Endothelial cell of umbilical vein (primary cell): ENCODE data around the gene CKS1B.

Source experiments
- CTCF ChIP-seq, 2 donors: IDR thresholded peaks; 1 replicate in 1 of 2; 2 replicates in 1 of 2; pipeline ENCODE4 v1.5.1; 2011; ENCODE audit warnings: low read length in 2 of 2, mild to moderate bottlenecking in 2 of 2, moderate library complexity in 2 of 2, control low read depth in 1 of 2, inconsistent platforms in 1 of 2, low read depth in 1 of 2; ENCODE audit not compliant: insufficient read depth in 1 of 2; ENCODE audit errors: extremely low read depth in 1 of 2
- EZH2 ChIP-seq: IDR thresholded peaks from 2 replicates; pipeline ENCODE4 v1.6.1; 2012; ENCODE audit warnings: borderline replicate concordance, low read depth, mild to moderate bottlenecking, moderate library complexity, low read length, inconsistent platforms; ENCODE audit not compliant: severe bottlenecking
- FOS ChIP-seq: IDR thresholded peaks from 2 replicates; pipeline ENCODE4 v1.6.1; 2011; ENCODE audit warnings: mild to moderate bottlenecking, low read length, moderate library complexity, borderline replicate concordance; ENCODE audit not compliant: insufficient read depth
- JUN ChIP-seq: IDR thresholded peaks from 2 replicates; pipeline ENCODE4 v1.6.1; 2011; ENCODE audit warnings: borderline replicate concordance, low read depth; ENCODE audit not compliant: insufficient read length, insufficient read depth
- MAX ChIP-seq: IDR thresholded peaks from 2 replicates; pipeline ENCODE4 v1.6.1; 2011; ENCODE audit not compliant: insufficient read depth, insufficient read length
- MYC ChIP-seq: IDR thresholded peaks from one replicate; pipeline ENCODE4 v1.6.1; 2011; ENCODE audit warnings: mild to moderate bottlenecking, low read depth, low read length
- POLR2A ChIP-seq: IDR thresholded peaks from 2 replicates; pipeline ENCODE4 v1.6.1; 2012; ENCODE audit warnings: low read depth, mild to moderate bottlenecking, control low read depth, low read length
- POLR2AphosphoS5 ChIP-seq: IDR thresholded peaks from 2 replicates; pipeline ENCODE4 v1.6.1; 2012; ENCODE audit warnings: low read depth, mild to moderate bottlenecking, control low read depth, low read length, moderate library complexity; ENCODE audit not compliant: insufficient read depth

GRCh38 chr1:154999571-155000410 lies 25.3 kb downstream of the CKS1B start:
- TF ChIP-seq CTCF (IDR thresholded peaks at IDR 0.05; ENCODE audit: extremely low read depth in 1 of 2, insufficient read depth in 1 of 2, low read depth in 1 of 2, low read length in 2 of 2) (no peak), POLR2AphosphoS5 (no peak), EZH2 (no peak), POLR2A (no peak), FOS (no peak), MYC (no peak), JUN (no peak), MAX (no peak)
